GM21360 (cell line): ENCODE results near the gene DICER1.

Experiments used
- ATAC-seq: cut with Tn5 transposase; IDR thresholded peaks from one replicate; pipeline ENCODE4 v1.9.1; 2021; ENCODE audit warnings: mild to moderate bottlenecking, moderate library complexity; ENCODE audit not compliant: unreplicated experiment

The DICER1 gene

GRCh38 chr14:95043732-95044462, 113.4 kb downstream of the DICER1 start:
- ATAC-seq: no peak

GRCh38 chr14:95043314-95043713, 114.0 kb downstream of the DICER1 start:
- ATAC-seq: no peak

- ATAC-seq: no peak
Measured at GRCh38 chr14:95041477-95042020, 115.8 kb downstream of the DICER1 start.

DNA sequence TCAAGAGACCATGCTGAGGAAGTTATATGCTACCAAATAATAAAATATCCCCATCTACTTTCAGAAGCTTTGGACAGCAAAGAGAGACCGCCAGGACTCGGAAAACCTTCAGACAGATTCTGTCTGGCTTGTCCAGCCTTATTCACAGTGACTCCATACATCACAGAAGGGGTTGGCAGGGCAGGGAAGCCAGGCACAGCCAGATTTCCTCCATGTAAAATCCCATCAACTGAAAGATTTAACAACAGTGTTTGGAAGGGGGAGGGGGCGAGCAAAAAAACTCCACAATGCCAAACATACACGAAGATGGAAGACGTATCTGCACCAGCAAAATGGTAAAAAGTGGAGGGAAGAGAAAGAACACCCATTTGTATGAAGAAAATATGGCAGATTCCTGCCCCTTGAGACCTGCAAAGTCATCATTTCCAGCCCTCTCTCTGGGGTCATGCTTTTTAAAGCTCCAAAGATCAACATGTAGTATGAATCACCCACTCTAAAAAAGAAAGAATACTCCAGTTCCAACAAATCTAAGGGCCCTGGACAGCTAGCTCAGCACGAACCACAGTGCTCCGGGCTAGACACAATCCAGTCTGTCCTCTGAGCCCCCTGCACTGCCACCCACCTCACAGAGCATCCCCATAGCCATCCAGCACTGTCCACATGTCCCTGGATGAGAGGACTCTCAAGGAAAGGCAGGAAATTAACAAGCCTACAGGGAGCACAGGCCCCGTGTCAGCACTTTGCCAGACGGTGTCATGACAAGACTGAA, 116.4 kb downstream of the DICER1 start:
- ATAC-seq: no peak

- ATAC-seq: no peak
Measured at GRCh38 chr14:95039993-95040348, 117.4 kb downstream of the DICER1 start.

GRCh38 chr14:95039259-95039992, 117.9 kb downstream of the DICER1 start:
- no peak for ATAC-seq

- ATAC-seq: no peak
Measured at GRCh38 chr14:95038521-95039250, 118.6 kb downstream of the DICER1 start.

DNA sequence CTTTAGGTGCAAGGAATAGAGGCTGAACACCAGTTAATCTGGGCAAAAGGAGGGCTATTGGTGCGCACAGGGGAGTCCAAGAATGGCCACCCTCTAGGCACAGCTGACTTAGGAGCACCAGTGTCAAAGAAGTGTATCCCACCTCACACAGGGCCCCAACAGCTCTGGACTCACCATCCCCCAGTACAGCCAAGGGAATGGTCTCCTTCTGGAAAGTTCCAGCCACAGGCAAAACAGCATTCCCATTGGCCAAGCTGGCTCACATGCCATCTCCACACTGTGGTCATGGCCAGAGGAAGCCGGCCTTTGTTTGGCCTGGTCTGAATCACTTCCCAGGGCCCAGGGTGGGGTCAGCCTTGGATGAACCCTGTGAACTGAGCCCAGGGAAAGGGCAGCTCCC, 120.1 kb downstream of the DICER1 start:
- no peak for ATAC-seq
